OCI-M2 (cell line): Measurements from ENCODE around the gene DENND4B.
"Not testable (repeated sequence)": the region's sequence is repeated elsewhere in the genome, so short reads cannot be mapped to it uniquely, and the experiment has no call there.

Source experiments
- DNase-seq: peaks from one replicate; lab custom pipeline; 2025; ENCODE audit not compliant: unreplicated experiment; lab: John Stamatoyannopoulos, UW

DENND4B gene

DNA sequence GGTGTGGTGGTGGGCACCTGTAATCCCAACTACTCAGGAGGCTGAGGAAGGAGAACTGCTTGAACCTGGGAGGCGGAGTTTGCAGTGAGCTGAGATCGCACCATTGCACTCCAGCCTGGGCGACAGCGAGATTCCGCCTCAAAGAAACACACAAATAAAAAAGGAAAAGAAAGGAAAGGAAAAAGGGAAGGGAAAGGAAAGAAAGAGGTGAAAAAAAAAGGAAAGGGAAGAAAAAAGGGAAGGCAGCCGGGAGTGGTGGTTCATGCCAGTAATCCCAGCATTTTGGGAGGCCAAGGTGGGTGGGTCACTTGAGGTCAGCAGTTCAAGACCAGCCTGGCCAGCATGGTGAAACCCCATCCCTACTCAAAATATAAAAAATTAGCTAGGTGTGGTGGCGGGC lies 55.5 kb downstream of the DENND4B start:
- DNase-seq = not testable (repeated sequence)

DNA sequence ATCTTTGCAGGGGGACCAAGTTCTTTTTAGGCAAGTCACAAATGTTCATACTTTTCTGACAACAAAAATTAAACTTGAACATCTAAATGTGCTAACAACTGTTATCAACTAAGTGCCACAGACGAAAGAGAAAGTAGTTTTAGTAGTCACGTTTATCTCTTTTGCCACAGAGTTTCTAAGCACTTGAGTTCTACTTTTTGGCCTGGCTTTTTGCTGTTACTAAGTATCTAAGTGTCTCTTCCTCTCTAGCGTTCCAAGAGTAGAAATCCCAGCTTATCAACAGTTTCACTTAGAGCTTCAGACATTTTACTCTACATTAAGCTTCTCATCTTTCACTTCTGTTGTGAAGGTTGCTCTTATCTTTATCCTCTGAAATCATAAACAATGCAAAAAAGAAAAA lies 58.0 kb downstream of the DENND4B start:
- DNase-seq = no peak

DNA sequence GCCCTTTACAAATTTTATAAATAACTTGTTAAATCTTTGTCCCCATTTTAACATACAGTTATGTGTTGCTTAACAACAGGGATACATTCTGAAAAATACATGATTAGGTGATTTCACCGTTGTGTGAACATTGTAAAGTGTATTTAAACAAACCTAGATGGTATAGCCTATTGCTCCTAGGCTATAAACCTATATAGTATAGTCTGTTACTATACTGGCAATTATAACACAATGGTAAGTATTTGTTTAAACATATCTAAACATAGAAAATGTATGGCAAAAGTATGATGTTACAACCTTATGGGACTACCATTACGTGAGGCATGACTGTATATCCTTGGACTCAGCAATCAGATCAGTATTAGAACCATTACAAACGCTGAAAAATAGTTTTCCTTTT lies 60.4 kb downstream of the DENND4B start:
- DNase-seq = no peak

DNA sequence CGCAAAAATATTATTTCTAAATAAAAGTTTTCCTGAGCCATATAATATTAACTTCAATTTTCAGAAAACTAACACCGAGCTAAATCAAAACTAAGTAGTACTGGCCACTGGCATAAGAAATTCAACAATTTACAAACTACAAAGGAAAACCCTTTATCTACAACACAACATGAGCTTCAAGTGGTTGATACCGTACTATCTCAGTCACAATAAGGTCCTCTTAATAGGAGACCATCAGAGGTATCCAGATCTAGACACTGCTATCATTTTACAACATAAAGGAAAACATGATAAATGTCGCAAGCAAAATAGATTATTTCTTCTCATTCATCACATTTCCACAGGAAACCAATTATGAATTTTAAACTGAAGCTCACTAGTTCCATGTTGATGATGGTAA lies 63.3 kb downstream of the DENND4B start:
- DNase-seq = no peak

DNA sequence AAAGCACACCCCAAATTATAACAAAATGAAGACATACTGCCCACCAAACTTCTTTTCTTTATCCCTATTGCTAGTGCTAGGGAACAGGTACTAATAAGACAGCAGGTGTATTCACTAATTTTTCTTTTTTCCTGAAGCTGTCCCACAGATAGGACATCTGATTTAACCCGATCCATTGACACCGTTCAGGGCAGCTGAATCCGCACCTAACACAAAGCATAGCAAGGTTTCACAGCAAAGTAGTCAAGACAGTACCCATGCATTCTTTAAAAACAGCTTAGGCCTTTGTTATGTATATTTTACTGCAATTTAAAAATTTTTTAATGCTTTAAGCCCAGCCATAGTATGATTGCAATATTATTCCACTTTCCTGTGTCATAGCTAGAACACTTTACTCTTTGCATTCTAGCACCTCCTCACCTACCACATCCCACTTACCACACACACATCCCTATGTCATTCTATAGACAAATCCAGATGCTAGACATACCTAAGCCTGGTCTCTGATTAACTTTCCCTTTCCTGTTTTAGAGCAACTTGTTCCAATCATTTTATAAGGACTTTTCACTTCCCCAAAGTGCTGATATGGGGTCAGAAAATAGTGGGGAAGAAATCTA lies 64.1 kb downstream of the DENND4B start:
- DNase-seq = no peak

DNA sequence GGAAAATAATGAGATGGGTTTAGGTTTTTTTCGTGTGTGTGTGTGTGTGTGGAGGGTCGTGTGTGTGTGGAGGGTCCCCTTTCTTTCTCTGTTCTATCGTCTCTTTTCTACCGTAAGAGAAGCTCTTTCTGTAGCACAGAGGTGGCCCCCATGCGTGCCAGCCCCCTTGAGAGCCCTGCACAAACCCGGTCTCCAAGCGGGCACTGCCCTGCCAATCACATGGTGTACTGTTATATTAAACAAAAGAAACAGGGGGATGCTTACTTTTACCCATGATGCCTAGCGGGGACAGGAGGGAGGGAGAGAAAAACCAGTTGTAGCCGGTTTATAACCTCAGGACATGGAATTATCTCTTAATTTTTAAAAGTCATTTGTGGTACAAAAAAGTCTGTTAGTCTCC lies 64.8 kb downstream of the DENND4B start:
- DNase-seq = no peak

DNA sequence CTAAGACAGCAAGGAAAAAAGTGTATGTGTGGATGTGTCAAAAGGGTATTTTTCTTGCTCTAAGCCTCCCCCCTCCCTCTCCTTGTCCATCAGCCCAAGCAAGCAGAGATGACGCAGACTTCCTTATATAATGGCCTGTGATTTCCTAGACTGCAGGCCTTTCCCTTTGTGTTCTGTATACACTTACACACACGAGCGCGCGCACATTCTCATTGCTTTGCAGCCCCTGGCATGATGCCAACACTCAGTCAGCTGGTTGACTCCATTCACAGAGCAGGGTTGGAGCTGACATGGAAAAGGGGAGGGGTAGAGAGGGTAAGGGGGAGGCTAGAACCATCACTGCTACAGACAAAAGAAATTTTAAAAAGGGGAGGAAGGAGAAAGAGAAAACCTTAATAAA lies 65.6 kb downstream of the DENND4B start:
- no peak for DNase-seq

DNA sequence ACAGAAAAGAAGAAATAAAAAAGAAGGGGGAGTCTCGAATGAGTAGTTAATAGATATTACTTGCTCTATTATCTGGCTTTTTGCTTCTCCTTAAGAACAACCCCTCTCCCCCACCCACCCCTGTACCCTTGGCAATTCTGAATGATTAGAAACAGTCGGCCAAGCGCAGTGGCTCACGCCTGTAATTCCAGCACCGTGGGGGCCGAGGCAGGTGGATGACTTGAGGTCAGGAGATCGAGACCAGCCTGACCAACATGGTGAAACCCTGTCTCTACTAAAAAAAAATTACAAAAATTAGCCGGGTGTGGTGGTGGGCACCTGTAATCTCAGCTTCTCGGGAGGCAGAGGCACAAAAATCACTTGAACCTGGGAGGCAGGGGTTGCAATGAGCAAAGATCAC lies 66.5 kb downstream of the DENND4B start:
- DNase-seq = no peak
